ENCODE measurements around the gene CEP63.
"Not testable (repeated sequence)": the region's sequence is repeated elsewhere in the genome, so short reads cannot be mapped to it uniquely, and the experiment has no call there.

Gene CEP63

DNA sequence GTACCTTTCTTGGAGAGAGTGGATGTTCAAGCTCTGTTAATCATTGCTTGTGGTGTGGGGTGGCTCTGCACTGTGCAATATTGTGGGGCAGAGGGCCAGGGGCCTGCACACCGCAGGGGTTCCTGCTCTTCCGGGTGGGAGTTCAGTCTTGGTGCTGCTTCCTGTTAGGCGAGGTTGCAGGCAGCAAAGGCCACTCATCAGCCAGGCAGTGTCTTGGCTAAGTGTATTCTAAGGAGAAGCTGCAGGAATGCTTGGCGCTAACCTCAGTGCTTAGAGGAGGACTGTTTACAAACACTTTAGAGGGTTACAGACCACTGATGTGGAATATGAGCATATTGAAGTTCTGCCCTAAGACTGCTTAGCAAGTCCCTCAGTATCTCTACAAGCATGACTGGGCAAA is 81.7 kb downstream of the CEP63 start:
- no peak for FAIRE-seq

DNA sequence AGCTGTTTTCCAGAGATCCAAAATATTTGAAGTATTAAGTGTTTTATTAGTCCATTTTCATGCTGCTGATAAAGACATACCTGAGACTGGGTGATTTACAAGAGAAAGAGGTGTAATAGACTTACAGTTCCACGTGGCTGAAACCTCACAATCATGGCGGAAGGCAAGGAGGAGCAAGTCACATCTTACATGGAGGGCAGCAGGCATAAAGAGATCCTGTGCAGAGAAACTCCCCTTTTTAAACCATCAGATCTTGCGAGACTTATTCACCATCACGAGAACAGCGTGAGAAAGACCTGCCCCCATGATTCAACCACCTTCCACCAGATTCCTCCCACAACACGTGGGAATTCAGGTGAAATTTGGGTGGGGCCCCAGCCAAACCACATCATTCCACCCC is 82.9 kb downstream of the CEP63 start:
- FAIRE-seq (no peak), DNase-seq (ENCODE audit: insufficient read length, low spot score) (no peak)

More for the DNA sequence above, 81.7 kb downstream of the CEP63 start:
- no peak for DNase-seq (ENCODE audit: insufficient read length, low spot score)

DNA sequence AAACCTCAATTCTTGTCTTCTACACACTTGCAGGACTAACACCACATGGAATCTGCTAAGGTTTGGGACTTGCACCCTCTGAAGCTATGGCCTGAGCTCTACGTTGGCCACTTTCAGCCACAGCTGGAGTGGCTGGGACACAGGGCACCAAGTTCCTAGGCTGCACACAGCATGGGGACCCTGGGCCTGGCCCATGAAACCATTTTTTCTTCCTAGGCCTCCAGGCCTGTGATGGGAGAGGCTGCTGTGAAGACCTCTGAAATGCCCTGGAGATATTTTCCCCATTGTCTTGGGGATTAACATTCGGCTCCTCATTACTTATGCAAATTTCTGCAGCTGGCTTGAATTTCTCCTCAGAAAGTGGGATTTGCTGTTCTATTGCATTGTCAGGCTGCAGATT is 84.0 kb downstream of the CEP63 start:
- DNase-seq (ENCODE audit: insufficient read length, low spot score); FAIRE-seq: not testable (repeated sequence)

- FAIRE-seq (no peak), DNase-seq (ENCODE audit: insufficient read length, low spot score) (no peak)
Observed at GRCh38 chr3:134576426-134576825, 90.6 kb downstream of the CEP63 start.

DNA sequence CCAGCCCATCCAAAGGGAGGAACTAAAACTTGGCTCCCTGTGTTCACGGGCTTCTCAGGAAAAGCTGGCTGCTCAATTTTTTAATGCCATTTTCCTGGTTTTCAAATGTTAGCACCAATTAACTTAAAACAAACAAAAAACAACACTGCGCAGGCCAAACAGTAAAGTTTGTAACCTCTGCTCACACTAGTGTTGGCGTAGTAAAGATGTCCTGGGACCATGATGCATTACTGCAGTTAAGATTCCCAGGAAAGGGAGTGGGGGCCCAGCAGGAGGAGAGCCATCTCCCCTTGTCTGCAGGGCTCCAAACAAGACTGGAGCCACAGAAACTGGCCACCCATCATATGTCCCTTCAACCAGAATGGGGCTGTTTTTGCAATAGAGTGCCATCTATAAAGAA is 91.0 kb downstream of the CEP63 start:
- no peak for DNase-seq (ENCODE audit: insufficient read length, low spot score)
- FAIRE-seq = no peak

GRCh38 chr3:134579141-134579665 is 93.3 kb downstream of the CEP63 start:
- DNase-seq (ENCODE audit: insufficient read length, low spot score) (no peak), FAIRE-seq (no peak)

DNA sequence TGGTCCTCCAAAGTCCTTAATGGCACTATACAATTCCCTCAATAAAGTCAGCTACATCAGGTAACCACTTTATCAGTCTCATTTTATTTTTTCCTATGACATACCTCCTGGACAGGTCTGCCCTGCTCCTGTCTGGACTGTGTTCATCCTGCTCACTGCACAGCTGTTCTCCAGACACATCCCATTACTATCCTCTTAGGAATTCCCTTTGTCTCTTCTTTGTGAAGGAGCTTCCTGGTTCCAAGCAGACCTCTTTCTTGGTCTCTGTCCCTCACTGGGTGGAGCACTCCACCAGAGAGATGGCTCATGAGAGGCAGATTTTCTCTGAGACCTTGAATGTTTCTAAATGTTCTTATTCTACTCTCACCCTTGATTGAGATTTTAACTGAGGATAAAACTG is 104.9 kb downstream of the CEP63 start:
- FAIRE-seq = no peak
- no peak for DNase-seq (ENCODE audit: insufficient read length, low spot score)

DNA sequence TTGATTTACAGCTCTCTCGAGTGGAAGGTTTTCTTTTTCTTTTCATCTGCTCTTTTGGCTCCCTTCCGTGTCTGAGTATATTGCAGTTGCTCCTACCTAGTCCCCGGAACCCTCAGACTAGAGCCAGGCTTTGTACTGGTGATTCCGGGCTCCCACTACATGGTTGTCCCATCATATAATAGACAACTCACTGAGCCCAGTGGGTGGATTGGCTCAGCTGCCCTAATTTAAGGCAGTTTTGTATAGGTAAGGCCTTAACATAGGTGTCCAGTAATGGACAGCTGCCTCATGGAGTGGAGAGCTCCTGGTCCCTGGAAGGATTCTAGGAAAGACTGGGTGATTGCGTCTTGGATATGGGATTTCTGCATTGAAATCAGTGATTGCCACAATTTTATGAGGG is 106.9 kb downstream of the CEP63 start:
- FAIRE-seq (no peak), DNase-seq (ENCODE audit: insufficient read length, low spot score) (no peak)

DNA sequence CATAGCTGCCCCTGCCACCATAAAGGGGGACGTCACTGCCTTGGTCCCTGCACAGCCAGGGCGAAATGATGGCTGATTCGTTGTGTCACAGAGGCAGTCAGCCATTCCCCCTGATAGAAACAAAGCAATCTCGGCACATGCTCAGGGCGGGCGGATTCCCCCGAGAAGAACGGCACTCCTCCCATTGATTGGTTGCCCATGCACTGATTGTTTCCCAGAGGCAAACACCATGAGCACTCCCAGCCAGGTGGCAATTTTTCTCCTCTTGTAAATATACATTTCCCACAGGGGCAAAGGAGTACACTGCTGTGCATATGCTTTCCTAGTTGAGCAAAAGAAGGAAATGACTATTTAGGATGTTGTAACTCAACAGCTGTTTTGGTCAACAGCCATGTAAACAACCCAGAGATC is 108.5 kb downstream of the CEP63 start:
- no peak for FAIRE-seq

GRCh38 chr3:134594986-134595385 is 109.1 kb downstream of the CEP63 start:
- not testable (repeated sequence) for DNase-seq (ENCODE audit: insufficient read length, low spot score); FAIRE-seq

More for the DNA sequence above, 108.5 kb downstream of the CEP63 start:
- no peak for DNase-seq (ENCODE audit: insufficient read length, low spot score)

- no peak for DNase-seq (ENCODE audit: insufficient read length, low spot score)
- FAIRE-seq = no peak
Observed at GRCh38 chr3:134597390-134597970, 111.6 kb downstream of the CEP63 start.

DNA sequence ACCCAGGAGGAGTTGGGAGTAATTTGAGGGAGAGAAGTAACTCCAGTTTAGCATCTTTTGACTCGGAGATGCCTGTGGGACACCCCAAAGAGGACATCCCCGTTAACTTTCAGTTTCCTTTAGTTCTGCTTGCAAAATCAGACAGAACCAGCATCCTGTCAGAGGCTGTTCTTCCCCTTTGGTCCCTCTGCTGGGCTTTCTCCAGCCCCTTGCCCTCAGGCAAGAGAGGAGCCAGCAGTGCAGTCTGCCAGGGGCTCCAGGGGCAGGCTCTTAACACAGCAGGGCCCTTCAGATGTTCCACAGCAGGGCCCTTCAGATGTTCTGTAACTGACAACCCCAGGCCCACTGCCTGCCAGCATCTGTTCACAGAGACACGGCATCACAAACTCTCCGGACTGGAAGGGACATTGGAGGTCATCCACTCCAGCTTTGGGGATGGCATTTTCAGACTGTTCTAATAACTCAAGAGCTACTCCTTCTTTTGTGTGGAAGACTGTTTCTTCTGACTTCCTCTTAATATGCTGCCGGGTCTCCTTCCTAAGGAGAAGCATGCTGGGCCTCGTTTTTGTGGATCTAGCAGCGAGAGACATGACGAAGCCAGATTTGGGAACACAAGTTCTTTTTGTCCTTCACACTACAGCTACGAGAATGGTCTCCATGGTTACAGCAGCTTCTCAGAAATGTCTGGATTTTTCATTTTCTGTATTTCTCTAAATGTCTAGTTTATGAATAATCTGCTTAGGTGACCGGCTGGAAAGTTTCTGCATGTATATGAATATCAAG is 113.1 kb downstream of the CEP63 start:
- no peak for FAIRE-seq
- no peak for DNase-seq (ENCODE audit: insufficient read length, low spot score)

- DNase-seq (ENCODE audit: insufficient read length, low spot score) = no peak
- no peak for FAIRE-seq
Observed at GRCh38 chr3:134600206-134600605, 114.3 kb downstream of the CEP63 start.

GRCh38 chr3:134600685-134601463 is 115.0 kb downstream of the CEP63 start:
- FAIRE-seq = peak; percentile 83
- peak; percentile 57 for DNase-seq (ENCODE audit: insufficient read length, low spot score)

DNA sequence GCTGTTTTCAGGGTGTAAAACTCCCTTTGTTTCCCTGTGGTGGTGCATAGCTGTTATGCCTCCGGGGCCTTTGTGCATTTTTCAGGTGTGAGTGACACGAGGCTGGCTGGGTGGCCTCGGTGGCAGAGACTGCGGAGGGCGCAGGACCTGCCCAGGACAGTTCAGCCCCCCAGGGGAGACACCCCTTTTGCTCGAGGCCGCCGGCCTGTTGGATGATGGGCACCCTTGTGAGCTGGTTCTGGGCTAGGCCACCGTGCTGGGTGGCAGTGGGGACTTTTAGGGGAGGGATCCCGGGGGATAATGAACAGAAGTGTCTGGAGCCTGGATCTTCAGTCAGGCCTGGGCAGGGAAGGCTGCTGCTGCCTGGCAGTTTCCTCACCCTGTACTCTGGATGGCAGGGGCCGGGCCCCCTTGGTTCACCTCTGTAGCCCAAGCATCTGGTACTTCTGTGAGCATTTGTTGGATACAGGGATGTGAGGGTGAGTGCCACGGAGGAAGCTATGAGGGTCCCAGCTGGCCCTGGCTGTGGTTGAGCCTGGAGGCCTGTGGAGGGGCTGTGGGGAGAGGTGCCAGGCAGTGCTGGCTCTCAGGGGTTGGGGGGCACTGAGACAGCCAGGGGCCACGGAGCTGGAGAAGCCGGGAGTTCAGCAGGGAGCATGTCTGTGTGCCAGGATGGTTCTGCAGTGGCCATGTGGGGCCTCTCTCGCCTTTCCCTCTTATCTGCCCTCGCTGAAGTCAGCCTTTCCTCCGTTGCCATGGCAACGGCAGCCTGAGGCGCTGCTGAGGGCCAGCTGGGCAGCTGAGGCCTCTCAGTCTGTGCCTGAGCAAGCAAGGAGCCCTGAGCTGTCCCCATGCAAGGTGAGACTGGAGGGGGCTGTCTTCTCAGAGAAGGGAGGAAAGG is 115.9 kb downstream of the CEP63 start:
- no peak for DNase-seq (ENCODE audit: insufficient read length, low spot score)
- FAIRE-seq = no peak

DNA sequence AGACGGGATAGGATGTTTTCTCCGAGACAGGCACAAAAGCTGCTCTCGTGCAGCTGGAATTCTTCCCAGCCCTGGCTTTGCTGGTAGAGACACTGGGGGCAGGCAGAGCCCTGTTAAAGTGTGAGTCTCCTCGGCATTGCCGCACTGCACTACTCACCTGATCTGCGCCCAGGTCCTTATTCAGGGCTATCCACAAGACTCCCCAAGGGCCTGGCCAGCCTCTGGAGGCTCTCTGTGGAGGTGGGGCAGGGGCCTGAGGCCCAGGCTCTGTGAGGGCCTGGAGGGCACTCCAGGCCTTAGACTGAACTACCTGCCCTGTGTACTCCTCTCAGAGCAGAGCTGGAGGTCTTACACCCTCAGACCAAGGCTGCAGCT is 116.6 kb downstream of the CEP63 start:
- DNase-seq (ENCODE audit: insufficient read length, low spot score) = no peak
- no peak for FAIRE-seq

DNA sequence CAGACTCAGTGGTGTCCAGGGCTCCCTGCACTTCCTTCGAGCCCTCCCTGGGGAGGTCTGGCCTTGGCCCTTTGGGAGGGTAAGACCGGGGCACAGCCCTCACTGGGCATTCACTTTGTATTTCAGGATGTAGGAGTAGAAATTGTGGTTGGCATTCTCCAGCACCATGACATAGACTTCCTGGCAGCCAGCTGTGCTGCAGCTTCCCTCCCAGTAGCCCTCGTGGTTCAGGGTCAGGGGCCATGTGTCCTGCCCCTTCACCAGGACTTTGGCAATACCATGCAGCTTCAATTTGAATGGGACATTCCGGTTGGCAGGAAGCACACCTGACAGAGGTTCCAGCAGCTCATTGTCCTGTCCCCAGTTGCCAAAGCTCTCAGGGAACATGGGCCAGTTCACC is 117.6 kb downstream of the CEP63 start:
- no peak for FAIRE-seq
- DNase-seq (ENCODE audit: insufficient read length, low spot score) = no peak

DNA sequence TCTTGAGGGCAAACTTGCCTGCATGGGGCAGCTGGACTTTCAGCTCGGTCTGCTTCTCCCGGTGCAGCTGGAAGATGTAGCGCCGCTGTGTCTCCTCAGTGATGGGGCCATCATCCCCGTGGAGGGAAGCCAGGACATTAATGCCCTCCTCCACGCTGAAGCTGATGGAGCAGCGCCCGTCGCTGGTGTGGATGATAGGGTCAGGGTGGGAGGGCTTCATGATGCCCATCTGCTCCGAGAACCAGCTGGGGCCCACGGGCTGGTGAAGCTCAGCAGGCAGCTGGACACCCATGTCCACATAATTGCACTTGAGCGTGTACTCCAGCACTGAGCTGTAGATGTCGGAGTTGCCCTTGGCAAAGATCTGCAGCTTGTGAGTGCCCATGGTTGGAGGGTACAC is 118.1 kb downstream of the CEP63 start:
- no peak for DNase-seq (ENCODE audit: insufficient read length, low spot score)
- FAIRE-seq = no peak

GRCh38 chr3:134605556-134605955 is 119.7 kb downstream of the CEP63 start:
- DNase-seq (ENCODE audit: insufficient read length, low spot score) = no peak
- no peak for FAIRE-seq

Measured in GM19239 (cell line).